ENCODE results near the gene PDK2. TPM values are rescaled to one million over a fixed set of nuclear protein-coding genes. Genes with fewer than 3 reads are reported as not detected.

Gene PDK2
- total RNA-seq, 1 donor, result 37.8 TPM

- DNase-seq (ENCODE audit: low read depth), result peak; percentile 46
- no peak overlapping the region for H3K4me3 ChIP-seq (ENCODE audit: low read depth, low read length)
Measured at GRCh38 chr17:50107790-50108414, 12.8 kb downstream of the PDK2 start.

GRCh38 chr17:50108556-50108955, 13.4 kb downstream of the PDK2 start:
- no peak for DNase-seq (ENCODE audit: low read depth)
- H3K4me3 ChIP-seq (ENCODE audit: low read depth, low read length), result no peak overlapping the region
- TF ChIP-seq CTCF (IDR thresholded peaks at IDR 0.05; ENCODE audit: insufficient read depth, low read length), result no peak

More at GRCh38 chr17:50107790-50108414, 12.8 kb downstream of the PDK2 start:
- TF ChIP-seq CTCF (IDR thresholded peaks at IDR 0.05; ENCODE audit: insufficient read depth, low read length), result no peak

- no peak overlapping the region for H3K4me3 ChIP-seq (ENCODE audit: low read depth, low read length)
- DNase-seq (ENCODE audit: low read depth), result no peak
- no peak for TF ChIP-seq CTCF (IDR thresholded peaks at IDR 0.05; ENCODE audit: insufficient read depth, low read length)
Measured at GRCh38 chr17:50109207-50109606, 14.1 kb downstream of the PDK2 start.

- H3K4me3 ChIP-seq (ENCODE audit: low read depth, low read length), result no peak overlapping the region
Measured at GRCh38 chr17:50109785-50110184, 14.6 kb downstream of the PDK2 start.

GRCh38 chr17:50110591-50111349, 15.6 kb downstream of the PDK2 start:
- no peak for DNase-seq (ENCODE audit: low read depth)
- H3K4me3 ChIP-seq (ENCODE audit: low read depth, low read length), result no peak overlapping the region
- TF ChIP-seq CTCF (IDR thresholded peaks at IDR 0.05; ENCODE audit: insufficient read depth, low read length), result no peak

More at GRCh38 chr17:50109785-50110184, 14.6 kb downstream of the PDK2 start:
- no peak for DNase-seq (ENCODE audit: low read depth)
- TF ChIP-seq CTCF (IDR thresholded peaks at IDR 0.05; ENCODE audit: insufficient read depth, low read length), result no peak

- H3K4me3 ChIP-seq (ENCODE audit: low read depth, low read length), result no peak overlapping the region
- DNase-seq (ENCODE audit: low read depth), result no peak
- TF ChIP-seq CTCF (IDR thresholded peaks at IDR 0.05; ENCODE audit: insufficient read depth, low read length), result no peak
Measured at GRCh38 chr17:50111673-50112655, 16.8 kb downstream of the PDK2 start.

All from fibroblast of the aortic adventitia (primary cell).